HepG2 (cell line): ENCODE data around the gene TAOK3. TPM values are rescaled to one million over a fixed set of nuclear protein-coding genes. Genes with fewer than 3 reads are reported as not detected.

ENCODE experiments used
- ATAC-seq: fragments of 200-7000 bp; cut with Tn5 transposase; 3 replicates; pipeline ENCODE4 v1.9.1; 2020; ENCODE audit warnings: mild to moderate bottlenecking, moderate library complexity
- BruUV-seq: library from RNA; stranded (reverse); fragments of 400-500 nt; replicated peaks from 2 replicates; lab custom pipeline; 2021; lab: Mats Ljungman, UMichigan
- CTCF ChIA-PET: fragments of 300-600 bp; formaldehyde crosslinking; extraction: SDS; loops from one replicate; lab custom pipeline; 2021; ENCODE audit warnings: low total read pairs, inconsistent platforms, low intra/inter-chr PET ratio; lab: Yijun Ruan, JAX
- POLR2A ChIA-PET: fragments of 350-600 bp; sonication (Branson Sonifier 250); formaldehyde crosslinking; loops from one replicate; lab custom pipeline; 2020; ENCODE audit warnings: antibody characterized with exemption, inconsistent platforms; lab: Yijun Ruan, JAX
- DNase-seq: peaks from one replicate; pipeline ENCODE4 v3.0.0-alpha.2; 2015; ENCODE audit warnings: low spot score
- FAIRE-seq: peaks from 3 replicates; lab custom pipeline; 2011; peaks lifted over from hg19 to GRCh38; lab: Jason Lieb, UNC
- H2AFZ ChIP-seq: one replicate; pipeline ENCODE4 v1.6.1; 2011; ENCODE audit warnings: low read length, inconsistent platforms
- H3K27ac ChIP-seq: fragments of 300-600 bp; 3 replicates; pipeline ENCODE4 v1.8.0; 2011; ENCODE audit warnings: mixed run types, mild to moderate bottlenecking, mixed read lengths, low read length, inconsistent platforms; ENCODE audit not compliant: insufficient read depth; ENCODE audit errors: extremely low read length
- H3K27me3 ChIP-seq, 2 experiments: fragments of 200-600 bp in 1 of 2; 2 replicates in 1 of 2; 3 replicates in 1 of 2; pipeline versions ENCODE4 v1.6.0 to v1.8.0; 2011; ENCODE audit warnings: low read length in 2 of 2, mild to moderate bottlenecking in 2 of 2, moderate library complexity in 2 of 2, inconsistent platforms in 1 of 2; ENCODE audit not compliant: insufficient read depth in 2 of 2, control insufficient read depth in 1 of 2
- H3K36me3 ChIP-seq, 2 experiments: fragments of 200-600 bp in 1 of 2; replicated peaks in 1 of 2; 2 replicates in 1 of 2; 3 replicates in 1 of 2; pipeline versions ENCODE4 v1.5.1 to v1.8.0; 2011; ENCODE audit warnings: low read length in 2 of 2, inconsistent platforms in 1 of 2; ENCODE audit not compliant: insufficient read depth in 2 of 2, control insufficient read depth in 1 of 2
- H3K4me1 ChIP-seq: 2 replicates; pipeline ENCODE4 v1.5.1; 2012; ENCODE audit warnings: low read length, inconsistent platforms; ENCODE audit not compliant: insufficient read depth
- H3K4me2 ChIP-seq: 2 replicates; pipeline ENCODE4 v1.6.0; 2011; ENCODE audit warnings: low read depth, low read length, inconsistent platforms
- H3K4me3 ChIP-seq, 3 experiments: fragments of 200-600 bp in 1 of 3; sonication (generic), shearing (Covaris generic) in 1 of 3; replicated peaks in 1 of 3; 2 replicates each; pipeline ENCODE4 v1.5.1; 2011 to 2016; ENCODE audit warnings: low read length in 3 of 3, inconsistent platforms in 2 of 3, low read depth in 2 of 3, mild to moderate bottlenecking in 2 of 3, control low read depth in 1 of 3, mixed read lengths in 1 of 3; ENCODE audit not compliant: insufficient read depth in 1 of 3
- H3K79me2 ChIP-seq: one replicate; pipeline ENCODE4 v1.6.1; 2011; ENCODE audit warnings: low read length, inconsistent platforms; ENCODE audit not compliant: insufficient read depth
- H3K9ac ChIP-seq: 2 replicates; pipeline ENCODE4 v1.6.0; 2011; ENCODE audit warnings: mild to moderate bottlenecking, low read depth, low read length, inconsistent platforms; ENCODE audit not compliant: insufficient read depth
- H3K9me3 ChIP-seq: 2 replicates; pipeline ENCODE4 v1.5.1; 2012; ENCODE audit warnings: mild to moderate bottlenecking, low read length
- H4K20me1 ChIP-seq: 2 replicates; pipeline ENCODE4 v1.6.0; 2011; ENCODE audit warnings: inconsistent platforms, mild to moderate bottlenecking, low read length, moderate library complexity; ENCODE audit not compliant: insufficient read depth
- FOXA3 ChIP-seq: IDR thresholded peaks from 2 replicates; pipeline ENCODE4 v1.6.1; 2016; ENCODE audit warnings: missing genetic modification reagents, missing compliant biosample characterization
- GTF2F1 ChIP-seq: fragments of 150-350 bp; IDR thresholded peaks from 2 replicates; pipeline ENCODE4 v1.6.1; 2014; ENCODE audit warnings: low read length
- IKZF4 ChIP-seq: sonication (generic); formaldehyde crosslinking; IDR thresholded peaks from 2 replicates; pipeline ENCODE4 v1.5.1; 2020; ENCODE audit warnings: borderline replicate concordance, mild to moderate bottlenecking, low read depth, missing genetic modification reagents; ENCODE audit errors: not compliant biosample characterization
- KDM2A ChIP-seq: sonication (generic); formaldehyde crosslinking; IDR thresholded peaks from 2 replicates; pipeline ENCODE4 v1.4.0; 2020; ENCODE audit warnings: low read depth, missing genetic modification reagents, borderline replicate concordance
- KIAA2018 ChIP-seq: sonication (generic); formaldehyde crosslinking; IDR thresholded peaks from 2 replicates; pipeline ENCODE4 v1.5.0; 2020; ENCODE audit warnings: mild to moderate bottlenecking, missing genetic modification reagents, borderline replicate concordance
- PATZ1 ChIP-seq: sonication (generic); formaldehyde crosslinking; IDR thresholded peaks from 2 replicates; pipeline ENCODE4 v1.4.0; 2020; ENCODE audit warnings: missing genetic modification reagents
- ZNF33A ChIP-seq: sonication (generic); formaldehyde crosslinking; IDR thresholded peaks from 2 replicates; pipeline ENCODE4 v1.5.1; 2020; ENCODE audit warnings: missing genetic modification reagents, mild to moderate bottlenecking, moderate library complexity, borderline replicate concordance
- ZNF883 ChIP-seq: sonication (generic); formaldehyde crosslinking; IDR thresholded peaks from 2 replicates; pipeline ENCODE4 v1.5.1; 2020; ENCODE audit warnings: mild to moderate bottlenecking, missing genetic modification reagents; ENCODE audit errors: not compliant biosample characterization
- WGBS: methylation state at CpG from one replicate; pipeline ENCODE4 v1.1.6; 2017; ENCODE audit warnings: low lambda C conversion rate; 5-methylcytosine and 5-hydroxymethylcytosine counted together
- in situ Hi-C: cut with HindIII; loops from 2 replicates; pipeline ENCODE4 v1.10.0; 2017; ENCODE audit warnings: low pct_unique_long_range_greater_than_20kb; ENCODE audit not compliant: extremely low pct_ligation_motif_present
- intact Hi-C: fragments of 100-400 bp; cut with micrococcal nuclease; formaldehyde crosslinking; loops from one replicate; pipeline ENCODE4 v1.10.0; 2022; ENCODE audit not compliant: unreplicated experiment
- polyA plus RNA-seq, 8 experiments: library from polyadenylated mRNA; depleted of rRNA in 3 of 8; stranded (reverse) in 7 of 8; unstranded in 1 of 8; fragments of >200 nt; fragmentation: Illumina TruSeq in 4 of 8; extraction: Trizol in 4 of 8; gene quantifications; 2 replicates each; pipeline versions ENCODE4 v1.2.1 to v1.2.3, GENCODE V29; 2011 to 2016; ENCODE audit warnings: low read depth in 4 of 8, missing spikeins in 1 of 8, mixed read lengths in 1 of 8; ENCODE audit not compliant: insufficient read depth in 1 of 8
- total RNA-seq, 5 experiments: library from RNA; depleted of rRNA; stranded (reverse); fragments of >200 nt; fragmentation: Illumina TruSeq; extraction: Trizol; gene quantifications; 2 replicates each; pipeline ENCODE4 v1.2.3, GENCODE V29; 2016; ENCODE audit warnings: low read depth in 1 of 5

Gene TAOK3
- total and polyA plus RNA-seq, 2 of the 13 experiments (the other 11 are each of a cell fraction or from before 2014, with no cell fraction given) = 10.4 to 12.3 TPM

- ATAC-seq = no peak
- BruUV-seq = no TSS peak
- no peak overlapping the region for H3K9ac ChIP-seq
- H3K4me2 ChIP-seq = no peak overlapping the region
- no peaks in the 10 kb centered on the region for H4K20me1 ChIP-seq
- WGBS = 67% methylated on average over 1 of the region's 1 CpG
- ChIA-PET POLR2A (interaction anchor here (1.0 to 1.4 kb wide), 2 partner anchors 17 to 19 kb away, joined by 3 to 6 read pairs; partner anchors contain the start of gene SUDS3), CTCF (no interaction called here)
- FAIRE-seq = no peak
- no peak overlapping the region for H2AFZ ChIP-seq
- H3K79me2 ChIP-seq = no peaks in the 10 kb centered on the region
- H3K4me1 ChIP-seq = peaks cover 47% of the 10 kb centered on the region
- H3K36me3 ChIP-seq = no peaks in the 10 kb centered on the region
- DNase-seq = no peak
- intact Hi-C loops = no loop called here
- TF ChIP-seq ZNF883 (CRISPR knock-in tag) (no peak), ZNF33A (CRISPR knock-in tag) (no peak), PATZ1 (CRISPR knock-in tag) (no peak), KDM2A (CRISPR knock-in tag) (no peak), FOXA3 (no peak), KIAA2018 (CRISPR knock-in tag) (no peak), IKZF4 (CRISPR knock-in tag) (no peak), GTF2F1 (no peak)
- no peak overlapping the region for H3K4me3 ChIP-seq
- in situ Hi-C loops = no loop called here
- peaks cover 5% of the 10 kb centered on the region; the same call in 1 of the 2 replicates for H3K9me3 ChIP-seq
- H3K27ac ChIP-seq = no peak overlapping the region
- no peaks in the 10 kb centered on the region for H3K27me3 ChIP-seq
Measured at GRCh38 chr12:118356809-118357256, 15.9 kb downstream of the TAOK3 start.
